ENCODE data around the gene C2orf15.

DNA sequence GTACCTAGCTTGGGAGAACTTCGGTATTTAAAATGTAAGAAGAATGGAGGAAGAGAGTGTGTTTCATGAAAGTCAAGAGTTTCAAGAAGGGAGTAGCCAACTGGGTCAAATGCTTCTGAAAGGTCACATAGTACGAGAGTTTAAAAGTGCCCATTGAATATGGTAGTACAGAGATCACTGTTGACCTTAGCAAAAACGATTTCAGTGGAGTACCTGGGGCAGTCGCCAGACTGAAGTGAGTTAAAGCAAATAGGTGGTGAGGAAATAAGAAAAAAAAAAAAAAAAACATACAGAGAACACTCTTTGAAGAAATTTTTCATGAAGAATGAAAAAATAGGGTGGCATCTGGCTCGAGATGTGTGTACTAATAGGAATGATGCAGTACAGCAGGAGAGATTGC is 24.7 kb downstream of the C2orf15 start:
- TF ChIP-seq, protein P1, sequence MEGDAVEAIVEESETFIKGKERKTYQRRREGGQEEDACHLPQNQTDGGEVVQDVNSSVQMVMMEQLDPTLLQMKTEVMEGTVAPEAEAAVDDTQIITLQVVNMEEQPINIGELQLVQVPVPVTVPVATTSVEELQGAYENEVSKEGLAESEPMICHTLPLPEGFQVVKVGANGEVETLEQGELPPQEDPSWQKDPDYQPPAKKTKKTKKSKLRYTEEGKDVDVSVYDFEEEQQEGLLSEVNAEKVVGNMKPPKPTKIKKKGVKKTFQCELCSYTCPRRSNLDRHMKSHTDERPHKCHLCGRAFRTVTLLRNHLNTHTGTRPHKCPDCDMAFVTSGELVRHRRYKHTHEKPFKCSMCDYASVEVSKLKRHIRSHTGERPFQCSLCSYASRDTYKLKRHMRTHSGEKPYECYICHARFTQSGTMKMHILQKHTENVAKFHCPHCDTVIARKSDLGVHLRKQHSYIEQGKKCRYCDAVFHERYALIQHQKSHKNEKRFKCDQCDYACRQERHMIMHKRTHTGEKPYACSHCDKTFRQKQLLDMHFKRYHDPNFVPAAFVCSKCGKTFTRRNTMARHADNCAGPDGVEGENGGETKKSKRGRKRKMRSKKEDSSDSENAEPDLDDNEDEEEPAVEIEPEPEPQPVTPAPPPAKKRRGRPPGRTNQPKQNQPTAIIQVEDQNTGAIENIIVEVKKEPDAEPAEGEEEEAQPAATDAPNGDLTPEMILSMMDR (conservative IDR thresholded peaks at IDR 0.05; ENCODE audit: low read depth, low read length), result no peak
- TF ChIP-seq EZH2 (IDR thresholded peaks at IDR 0.05; ENCODE audit: borderline replicate concordance, low read depth, low read length, poor library complexity, severe bottlenecking), result no peak
